GM23338 (cell line): ENCODE data around the gene CELF4. TPM values are rescaled to one million over a fixed set of nuclear protein-coding genes. Genes with fewer than 3 reads are reported as not detected.

Experiments used
- ATAC-seq: fragments of 200-7000 bp; cut with Tn5 transposase; 3 replicates; pipeline ENCODE4 v1.9.1; 2020
- DNase-seq: peaks from one replicate; pipeline ENCODE4 v3.0.0-alpha.2; 2015; ENCODE audit warnings: low spot score
- H2AFZ ChIP-seq: fragments of 200-600 bp; sonication (generic); 2 replicates; pipeline ENCODE4 v1.8.0; 2016; ENCODE audit warnings: antibody characterized with exemption, mild to moderate bottlenecking, moderate library complexity
- H3F3A ChIP-seq: fragments of 200-600 bp; sonication (generic); replicated peaks from 2 replicates; pipeline ENCODE4 v1.8.0; 2017; ENCODE audit warnings: antibody characterized with exemption, mixed run types, low read depth
- H3K27ac ChIP-seq: fragments of 200-600 bp; sonication (generic); 2 replicates; pipeline ENCODE4 v1.6.1; 2016; ENCODE audit warnings: low read depth
- H3K27me3 ChIP-seq: fragments of 200-600 bp; sonication (generic); 2 replicates; pipeline ENCODE4 v1.8.0; 2016; ENCODE audit warnings: mild to moderate bottlenecking, mixed run types, moderate library complexity; ENCODE audit not compliant: insufficient read depth
- H3K36me3 ChIP-seq: fragments of 200-600 bp; sonication (generic); 2 replicates; pipeline ENCODE4 v1.8.0; 2016; ENCODE audit warnings: mild to moderate bottlenecking; ENCODE audit not compliant: insufficient read depth
- H3K4me1 ChIP-seq: fragments of 200-600 bp; sonication (generic); 2 replicates; pipeline ENCODE4 v1.8.0; 2016; ENCODE audit warnings: mild to moderate bottlenecking, moderate library complexity; ENCODE audit not compliant: insufficient read depth
- H3K4me2 ChIP-seq: fragments of 200-600 bp; sonication (generic); 2 replicates; pipeline ENCODE4 v1.7.1; 2017; ENCODE audit warnings: mixed run types
- H3K4me3 ChIP-seq: fragments of 200-600 bp; sonication (generic); 2 replicates; pipeline ENCODE4 v1.6.1; 2016; ENCODE audit warnings: mixed run types
- H3K79me2 ChIP-seq: fragments of 200-600 bp; sonication (generic); replicated peaks from 2 replicates; pipeline ENCODE4 v1.8.0; 2017; ENCODE audit warnings: mild to moderate bottlenecking; ENCODE audit not compliant: insufficient read depth
- H3K9me2 ChIP-seq: fragments of 200-600 bp; sonication (generic); 2 replicates; pipeline ENCODE4 v1.8.0; 2017; ENCODE audit not compliant: insufficient read depth
- H4K20me1 ChIP-seq: fragments of 200-600 bp; sonication (generic); replicated peaks from 2 replicates; pipeline ENCODE4 v1.8.0; 2017; ENCODE audit warnings: mild to moderate bottlenecking; ENCODE audit not compliant: insufficient read depth
- H3K27ac Mint-ChIP-seq: 2 replicates; pipeline ENCODE4 v1.8.0; 2020; ENCODE audit warnings: inconsistent platforms, mild to moderate bottlenecking, moderate library complexity, mixed read lengths
- H3K27me3 Mint-ChIP-seq: 3 replicates; pipeline ENCODE4 v1.8.0; 2022; ENCODE audit warnings: low read depth, mild to moderate bottlenecking, moderate library complexity, mixed read lengths, inconsistent platforms; ENCODE audit not compliant: insufficient read depth, poor library complexity
- H3K36me3 Mint-ChIP-seq: 3 replicates; pipeline ENCODE4 v1.8.0; 2021; ENCODE audit warnings: low read depth, mild to moderate bottlenecking, inconsistent platforms, moderate library complexity, mixed read lengths
- H3K4me1 Mint-ChIP-seq: 3 replicates; pipeline ENCODE4 v1.8.0; 2020; ENCODE audit warnings: mild to moderate bottlenecking, inconsistent platforms, mixed read lengths
- H3K4me3 Mint-ChIP-seq: 3 replicates; pipeline ENCODE4 v1.8.0; 2021; ENCODE audit warnings: moderate library complexity, mild to moderate bottlenecking, inconsistent platforms, mixed read lengths
- H3K9me3 Mint-ChIP-seq: 3 replicates; pipeline ENCODE4 v1.8.0; 2020; ENCODE audit warnings: moderate library complexity, mild to moderate bottlenecking, inconsistent platforms, mixed read lengths
- CREB1 ChIP-seq: fragments of 250-450 bp; sonication (Bioruptor Pico); IDR thresholded peaks from 2 replicates; pipeline ENCODE4 v1.5.0; 2020; ENCODE audit warnings: low read depth, mild to moderate bottlenecking, moderate library complexity
- CTCF ChIP-seq, 2 experiments: fragments of 200-600 bp in 1 of 2; sonication (generic) in 1 of 2; conservative IDR thresholded peaks; 2 replicates each; pipeline versions ENCODE4 v1.5.1 to v1.6.1; 2016 to 2017; ENCODE audit warnings: antibody characterized with exemption in 2 of 2, low read depth in 2 of 2, mild to moderate bottlenecking in 2 of 2, moderate library complexity in 1 of 2
- ETS1 ChIP-seq: IDR thresholded peaks from 2 replicates; pipeline ENCODE4 v1.6.1; 2016; ENCODE audit warnings: antibody characterized with exemption
- EZH2 ChIP-seq: fragments of 200-600 bp; sonication (generic); IDR thresholded peaks from one replicate; pipeline ENCODE4 v1.8.0; 2017; ENCODE audit warnings: antibody characterized with exemption, mild to moderate bottlenecking, low read depth; ENCODE audit not compliant: unreplicated experiment
- EZH2phosphoT487 ChIP-seq: fragments of 200-600 bp; sonication (generic); IDR thresholded peaks from one replicate; pipeline ENCODE4 v1.8.1; 2018; ENCODE audit warnings: antibody characterized with exemption; ENCODE audit not compliant: unreplicated experiment
- JUNB ChIP-seq: IDR thresholded peaks from one replicate; pipeline ENCODE4 v1.6.1; 2016; ENCODE audit warnings: antibody characterized with exemption; ENCODE audit not compliant: unreplicated experiment
- NANOG ChIP-seq: IDR thresholded peaks from 2 replicates; pipeline ENCODE4 v1.6.1; 2016; ENCODE audit warnings: antibody characterized with exemption, borderline replicate concordance
- POLR2AphosphoS5 ChIP-seq: IDR thresholded peaks from 2 replicates; pipeline ENCODE4 v1.6.1; 2016; ENCODE audit warnings: antibody characterized with exemption, low read depth
- STAT1 ChIP-seq: IDR thresholded peaks from one replicate; pipeline ENCODE4 v1.6.1; 2016; ENCODE audit warnings: antibody characterized with exemption; ENCODE audit not compliant: unreplicated experiment
- ZNF114 ChIP-seq: fragments of 250-450 bp; sonication (Bioruptor Pico); IDR thresholded peaks from 2 replicates; pipeline ENCODE4 v1.5.0; 2020; ENCODE audit warnings: mild to moderate bottlenecking, moderate library complexity
- ZNF331 ChIP-seq: fragments of 250-450 bp; sonication (Bioruptor Pico); IDR thresholded peaks from 2 replicates; pipeline ENCODE4 v1.5.0; 2020; ENCODE audit warnings: low read depth, mild to moderate bottlenecking, moderate library complexity
- polyA plus RNA-seq: library from polyadenylated mRNA; unstranded; fragments of >200 nt; fragmentation: Nextera tagmentation; extraction: Ambion mirVana; gene quantifications from 2 replicates; pipeline ENCODE4 v1.2.1, GENCODE V29; 2016
- total RNA-seq: library from RNA; depleted of rRNA; stranded (reverse); fragments of >200 nt; shearing (Covaris generic); gene quantifications from 2 replicates; pipeline ENCODE4 v1.2.3, GENCODE V29; 2014
- TF ChIP-seq, protein P1 (sequence below): fragments of 250-450 bp; sonication (Bioruptor Pico); IDR thresholded peaks from 2 replicates; pipeline ENCODE4 v1.5.0; 2020; ENCODE audit warnings: mild to moderate bottlenecking, moderate library complexity
- TF ChIP-seq, protein P2 (sequence below): IDR thresholded peaks from one replicate; pipeline ENCODE4 v1.6.1; 2018; ENCODE audit warnings: antibody characterized with exemption; ENCODE audit not compliant: unreplicated experiment

The CELF4 gene
- total and polyA plus RNA-seq, 2 experiments from 2014 or later: 2.6 to 6.7 TPM

DNA sequence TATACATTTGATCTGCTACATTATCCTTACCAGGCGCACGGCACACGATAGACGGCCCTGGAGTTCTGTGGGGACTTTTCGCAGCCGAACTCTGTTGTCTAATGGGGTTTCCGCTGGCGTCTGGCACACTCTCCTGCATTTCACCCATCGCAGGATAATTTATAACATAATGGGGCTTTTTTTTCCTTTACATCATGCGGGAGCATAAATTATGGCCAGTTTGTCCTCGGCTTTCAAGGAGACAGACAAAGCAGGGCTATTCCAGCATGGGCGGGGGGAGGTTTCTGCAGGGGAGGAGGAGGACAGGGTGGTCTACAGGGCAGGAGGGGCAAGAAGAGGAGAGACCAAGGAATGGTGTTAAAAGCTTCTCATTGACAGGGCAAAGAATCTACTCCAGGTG lies 279.8 kb downstream of the CELF4 start:
- H3K4me1 Mint-ChIP-seq: peaks cover 2% of the 10 kb centered on the region; the same call in 1 of the 3 replicates
- peaks cover 5% of the 10 kb centered on the region for H3K27me3 Mint-ChIP-seq
- H3K9me2 ChIP-seq: no peaks in the 10 kb centered on the region
- no peak overlapping the region for H3K4me2 ChIP-seq
- no peaks in the 10 kb centered on the region for H3K36me3 ChIP-seq
- no peak for ATAC-seq
- no peaks in the 10 kb centered on the region for H3K27me3 ChIP-seq
- H3K4me1 ChIP-seq: no peaks in the 10 kb centered on the region
- no peak overlapping the region for H3K4me3 ChIP-seq
- no peak overlapping the region for H3K4me3 Mint-ChIP-seq
- DNase-seq: no peak
- H3F3A ChIP-seq: no peaks in the 10 kb centered on the region
- TF ChIP-seq CTCF (conservative IDR thresholded peaks at IDR 0.05; ENCODE audit: low read depth in 2 of 2) (no peak), ZNF331 (CRISPR knock-in tag) (no peak), NANOG (no peak), CREB1 (no peak), STAT1 (no peak), POLR2AphosphoS5 (no peak), JUNB (no peak), ZNF114 (CRISPR knock-in tag) (no peak), ETS1 (no peak), EZH2phosphoT487 (no peak), EZH2 (no peak)
- TF ChIP-seq, protein P1, sequence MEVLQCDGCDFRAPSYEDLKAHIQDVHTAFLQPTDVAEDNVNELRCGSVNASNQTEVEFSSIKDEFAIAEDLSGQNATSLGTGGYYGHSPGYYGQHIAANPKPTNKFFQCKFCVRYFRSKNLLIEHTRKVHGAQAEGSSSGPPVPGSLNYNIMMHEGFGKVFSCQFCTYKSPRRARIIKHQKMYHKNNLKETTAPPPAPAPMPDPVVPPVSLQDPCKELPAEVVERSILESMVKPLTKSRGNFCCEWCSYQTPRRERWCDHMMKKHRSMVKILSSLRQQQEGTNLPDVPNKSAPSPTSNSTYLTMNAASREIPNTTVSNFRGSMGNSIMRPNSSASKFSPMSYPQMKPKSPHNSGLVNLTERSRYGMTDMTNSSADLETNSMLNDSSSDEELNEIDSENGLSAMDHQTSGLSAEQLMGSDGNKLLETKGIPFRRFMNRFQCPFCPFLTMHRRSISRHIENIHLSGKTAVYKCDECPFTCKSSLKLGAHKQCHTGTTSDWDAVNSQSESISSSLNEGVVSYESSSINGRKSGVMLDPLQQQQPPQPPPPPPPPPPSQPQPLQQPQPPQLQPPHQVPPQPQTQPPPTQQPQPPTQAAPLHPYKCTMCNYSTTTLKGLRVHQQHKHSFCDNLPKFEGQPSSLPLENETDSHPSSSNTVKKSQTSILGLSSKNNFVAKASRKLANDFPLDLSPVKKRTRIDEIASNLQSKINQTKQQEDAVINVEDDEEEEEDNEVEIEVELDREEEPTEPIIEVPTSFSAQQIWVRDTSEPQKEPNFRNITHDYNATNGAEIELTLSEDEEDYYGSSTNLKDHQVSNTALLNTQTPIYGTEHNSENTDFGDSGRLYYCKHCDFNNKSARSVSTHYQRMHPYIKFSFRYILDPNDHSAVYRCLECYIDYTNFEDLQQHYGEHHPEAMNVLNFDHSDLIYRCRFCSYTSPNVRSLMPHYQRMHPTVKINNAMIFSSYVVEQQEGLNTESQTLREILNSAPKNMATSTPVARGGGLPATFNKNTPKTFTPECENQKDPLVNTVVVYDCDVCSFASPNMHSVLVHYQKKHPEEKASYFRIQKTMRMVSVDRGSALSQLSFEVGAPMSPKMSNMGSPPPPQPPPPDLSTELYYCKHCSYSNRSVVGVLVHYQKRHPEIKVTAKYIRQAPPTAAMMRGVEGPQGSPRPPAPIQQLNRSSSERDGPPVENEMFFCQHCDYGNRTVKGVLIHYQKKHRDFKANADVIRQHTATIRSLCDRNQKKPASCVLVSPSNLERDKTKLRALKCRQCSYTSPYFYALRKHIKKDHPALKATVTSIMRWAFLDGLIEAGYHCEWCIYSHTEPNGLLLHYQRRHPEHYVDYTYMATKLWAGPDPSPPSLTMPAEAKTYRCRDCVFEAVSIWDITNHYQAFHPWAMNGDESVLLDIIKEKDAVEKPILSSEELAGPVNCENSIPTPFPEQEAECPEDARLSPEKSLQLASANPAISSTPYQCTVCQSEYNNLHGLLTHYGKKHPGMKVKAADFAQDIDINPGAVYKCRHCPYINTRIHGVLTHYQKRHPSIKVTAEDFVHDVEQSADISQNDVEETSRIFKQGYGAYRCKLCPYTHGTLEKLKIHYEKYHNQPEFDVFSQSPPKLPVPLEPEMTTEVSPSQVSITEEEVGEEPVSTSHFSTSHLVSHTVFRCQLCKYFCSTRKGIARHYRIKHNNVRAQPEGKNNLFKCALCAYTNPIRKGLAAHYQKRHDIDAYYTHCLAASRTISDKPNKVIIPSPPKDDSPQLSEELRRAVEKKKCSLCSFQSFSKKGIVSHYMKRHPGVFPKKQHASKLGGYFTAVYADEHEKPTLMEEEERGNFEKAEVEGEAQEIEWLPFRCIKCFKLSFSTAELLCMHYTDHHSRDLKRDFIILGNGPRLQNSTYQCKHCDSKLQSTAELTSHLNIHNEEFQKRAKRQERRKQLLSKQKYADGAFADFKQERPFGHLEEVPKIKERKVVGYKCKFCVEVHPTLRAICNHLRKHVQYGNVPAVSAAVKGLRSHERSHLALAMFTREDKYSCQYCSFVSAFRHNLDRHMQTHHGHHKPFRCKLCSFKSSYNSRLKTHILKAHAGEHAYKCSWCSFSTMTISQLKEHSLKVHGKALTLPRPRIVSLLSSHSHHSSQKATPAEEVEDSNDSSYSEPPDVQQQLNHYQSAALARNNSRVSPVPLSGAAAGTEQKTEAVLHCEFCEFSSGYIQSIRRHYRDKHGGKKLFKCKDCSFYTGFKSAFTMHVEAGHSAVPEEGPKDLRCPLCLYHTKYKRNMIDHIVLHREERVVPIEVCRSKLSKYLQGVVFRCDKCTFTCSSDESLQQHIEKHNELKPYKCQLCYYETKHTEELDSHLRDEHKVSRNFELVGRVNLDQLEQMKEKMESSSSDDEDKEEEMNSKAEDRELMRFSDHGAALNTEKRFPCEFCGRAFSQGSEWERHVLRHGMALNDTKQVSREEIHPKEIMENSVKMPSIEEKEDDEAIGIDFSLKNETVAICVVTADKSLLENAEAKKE (CRISPR knock-in tag): no peak
- TF ChIP-seq, protein P2, sequence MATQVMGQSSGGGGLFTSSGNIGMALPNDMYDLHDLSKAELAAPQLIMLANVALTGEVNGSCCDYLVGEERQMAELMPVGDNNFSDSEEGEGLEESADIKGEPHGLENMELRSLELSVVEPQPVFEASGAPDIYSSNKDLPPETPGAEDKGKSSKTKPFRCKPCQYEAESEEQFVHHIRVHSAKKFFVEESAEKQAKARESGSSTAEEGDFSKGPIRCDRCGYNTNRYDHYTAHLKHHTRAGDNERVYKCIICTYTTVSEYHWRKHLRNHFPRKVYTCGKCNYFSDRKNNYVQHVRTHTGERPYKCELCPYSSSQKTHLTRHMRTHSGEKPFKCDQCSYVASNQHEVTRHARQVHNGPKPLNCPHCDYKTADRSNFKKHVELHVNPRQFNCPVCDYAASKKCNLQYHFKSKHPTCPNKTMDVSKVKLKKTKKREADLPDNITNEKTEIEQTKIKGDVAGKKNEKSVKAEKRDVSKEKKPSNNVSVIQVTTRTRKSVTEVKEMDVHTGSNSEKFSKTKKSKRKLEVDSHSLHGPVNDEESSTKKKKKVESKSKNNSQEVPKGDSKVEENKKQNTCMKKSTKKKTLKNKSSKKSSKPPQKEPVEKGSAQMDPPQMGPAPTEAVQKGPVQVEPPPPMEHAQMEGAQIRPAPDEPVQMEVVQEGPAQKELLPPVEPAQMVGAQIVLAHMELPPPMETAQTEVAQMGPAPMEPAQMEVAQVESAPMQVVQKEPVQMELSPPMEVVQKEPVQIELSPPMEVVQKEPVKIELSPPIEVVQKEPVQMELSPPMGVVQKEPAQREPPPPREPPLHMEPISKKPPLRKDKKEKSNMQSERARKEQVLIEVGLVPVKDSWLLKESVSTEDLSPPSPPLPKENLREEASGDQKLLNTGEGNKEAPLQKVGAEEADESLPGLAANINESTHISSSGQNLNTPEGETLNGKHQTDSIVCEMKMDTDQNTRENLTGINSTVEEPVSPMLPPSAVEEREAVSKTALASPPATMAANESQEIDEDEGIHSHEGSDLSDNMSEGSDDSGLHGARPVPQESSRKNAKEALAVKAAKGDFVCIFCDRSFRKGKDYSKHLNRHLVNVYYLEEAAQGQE: no peak
- no peak overlapping the region for H2AFZ ChIP-seq
- H3K27ac ChIP-seq: no peak overlapping the region
- H3K9me3 Mint-ChIP-seq: no peaks in the 10 kb centered on the region
- H3K36me3 Mint-ChIP-seq: no peaks in the 10 kb centered on the region
- no peaks in the 10 kb centered on the region for H3K79me2 ChIP-seq
- no peaks in the 10 kb centered on the region for H4K20me1 ChIP-seq
- no peak overlapping the region for H3K27ac Mint-ChIP-seq
